HEK293T (cell line): ENCODE data around the gene MKRN2.

Source experiments
- ARNT ChIP-seq: fragments of 450-650 bp; IDR thresholded peaks from 2 replicates; pipeline ENCODE4 v1.6.1; 2017; ENCODE audit warnings: mild to moderate bottlenecking
- BHLHE40 ChIP-seq: fragments of 450-650 bp; IDR thresholded peaks from 2 replicates; pipeline ENCODE4 v1.6.1; 2016; ENCODE audit warnings: mild to moderate bottlenecking, moderate library complexity, borderline replicate concordance
- FOXA1 ChIP-seq: fragments of 450-650 bp; IDR thresholded peaks from 2 replicates; pipeline ENCODE4 v1.6.1; 2016; ENCODE audit warnings: mild to moderate bottlenecking
- FOXM1 ChIP-seq: fragments of 450-650 bp; IDR thresholded peaks from 2 replicates; pipeline ENCODE4 v1.6.1; 2017; ENCODE audit warnings: mild to moderate bottlenecking, borderline replicate concordance
- NFRKB ChIP-seq: fragments of 450-650 bp; IDR thresholded peaks from 2 replicates; pipeline ENCODE4 v1.6.1; 2016; ENCODE audit warnings: mild to moderate bottlenecking, moderate library complexity
- PKNOX1 ChIP-seq: fragments of 450-650 bp; IDR thresholded peaks from 2 replicates; pipeline ENCODE4 v1.6.1; 2016
- SP1 ChIP-seq: fragments of 450-650 bp; IDR thresholded peaks from 2 replicates; pipeline ENCODE4 v1.6.1; 2017
- SUZ12 ChIP-seq: fragments of 450-650 bp; IDR thresholded peaks from 2 replicates; pipeline ENCODE4 v1.6.1; 2016; ENCODE audit warnings: mild to moderate bottlenecking
- TARDBP ChIP-seq: fragments of 450-650 bp; IDR thresholded peaks from 2 replicates; pipeline ENCODE4 v1.6.1; 2016
- ZNF384 ChIP-seq: fragments of 450-650 bp; IDR thresholded peaks from 2 replicates; pipeline ENCODE4 v1.6.1; 2016

GRCh38 chr3:12611117-12611516 lies 54.2 kb downstream of the MKRN2 start:
- TF ChIP-seq ZNF384 = no peak
- no peak for TF ChIP-seq SUZ12
- no peak for TF ChIP-seq FOXA1
- TF ChIP-seq PKNOX1 = no peak
- TF ChIP-seq SP1 = no peak
- TF ChIP-seq NFRKB = no peak
- no peak for TF ChIP-seq TARDBP
- no peak for TF ChIP-seq FOXM1
- TF ChIP-seq ARNT = no peak
- no peak for TF ChIP-seq BHLHE40
